HUDEP-2 (cell line): ENCODE data around the gene CTTN.
"Not testable (repeated sequence)": the region's sequence is repeated elsewhere in the genome, so short reads cannot be mapped to it uniquely, and the experiment has no call there.

Source experiments
- DNase-seq, 76 experiments: peaks; one replicate each; lab custom pipeline; 2025; ENCODE audit not compliant: unreplicated experiment in 76 of 76; lab: John Stamatoyannopoulos, UW

Gene CTTN

GRCh38 chr11:70445091-70445490, 46.8 kb downstream of the CTTN start:
- DNase-seq, result no peak

GRCh38 chr11:70445605-70446004, 47.3 kb downstream of the CTTN start:
- DNase-seq, result no peak

GRCh38 chr11:70448983-70449567, 50.7 kb downstream of the CTTN start:
- peak in 3 of 76 experiments; percentile 5 to 11 (median 8) for DNase-seq

DNA sequence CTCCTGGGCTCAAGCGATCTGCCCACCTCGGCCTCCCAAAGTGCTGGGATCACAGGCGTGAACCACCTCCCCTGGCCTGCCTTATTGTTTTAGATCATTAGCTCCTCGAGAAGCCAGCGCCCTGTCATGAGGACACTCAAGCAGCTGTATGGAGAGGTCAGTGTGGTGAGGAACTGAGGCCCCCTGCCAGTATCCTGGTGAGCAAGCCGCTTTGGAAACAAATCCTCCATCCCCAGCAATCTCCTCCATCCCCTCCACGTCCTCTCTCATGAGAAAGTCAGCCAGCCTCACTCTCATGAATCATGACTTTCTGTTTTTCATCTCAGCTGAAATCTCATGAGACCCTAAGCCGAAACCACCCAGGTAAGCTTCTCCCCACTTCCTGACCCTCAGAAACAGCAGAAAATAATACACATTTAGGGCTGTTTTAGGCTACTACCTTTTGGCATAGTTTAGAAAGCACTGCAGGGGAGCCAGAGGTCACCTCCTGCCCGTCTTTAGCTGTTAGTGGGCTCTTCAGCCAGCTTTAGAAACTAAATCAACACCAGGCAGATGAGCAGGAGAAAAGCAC, 56.0 kb downstream of the CTTN start:
- DNase-seq, result no peak

DNA sequence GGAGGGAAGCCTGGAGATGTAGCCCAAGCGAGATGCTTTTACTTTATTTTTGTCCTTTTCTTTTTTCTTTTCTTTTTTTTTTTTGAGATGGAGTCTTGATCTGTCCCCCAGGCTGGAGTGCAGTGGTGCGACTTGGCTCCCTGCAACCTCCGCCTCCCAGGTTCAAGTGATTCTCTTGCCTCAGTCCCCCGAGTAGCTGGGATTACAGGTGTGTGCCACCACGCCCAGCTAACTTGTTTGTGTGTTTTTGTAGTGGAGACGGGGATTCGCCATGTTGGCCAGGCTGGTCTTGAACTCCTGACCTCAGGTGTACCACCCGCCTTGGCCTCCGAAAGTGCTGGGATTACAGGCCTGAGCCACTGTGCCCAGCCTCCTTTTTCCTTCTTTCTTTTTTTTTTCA, 56.5 kb downstream of the CTTN start:
- not testable (repeated sequence) for DNase-seq

DNA sequence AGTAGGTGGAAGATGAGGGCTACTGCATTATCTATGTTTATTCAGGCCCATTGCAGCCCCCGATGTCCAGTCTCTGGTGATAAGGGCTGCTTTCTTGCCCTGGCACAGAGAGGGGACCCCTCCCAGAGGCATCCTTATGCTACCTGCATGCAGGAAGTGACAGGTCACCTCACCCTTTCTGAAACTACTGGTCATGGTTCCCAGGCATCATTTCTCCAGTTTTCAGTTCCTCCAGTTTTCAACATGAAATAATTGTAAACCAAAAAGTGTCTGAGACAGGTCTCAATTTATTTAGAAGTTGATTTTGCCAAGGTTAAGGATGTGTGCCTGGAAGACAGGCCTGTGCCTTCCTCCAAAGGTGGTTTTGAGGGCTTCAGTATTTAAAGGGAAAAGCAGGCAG, 57.0 kb downstream of the CTTN start:
- no peak for DNase-seq

- DNase-seq, result peak in 33 of 76 experiments; percentile 5 to 66 (median 26)
These were observed 58.7 kb downstream of the CTTN start for GRCh38 chr11:70456921-70457532.

DNA sequence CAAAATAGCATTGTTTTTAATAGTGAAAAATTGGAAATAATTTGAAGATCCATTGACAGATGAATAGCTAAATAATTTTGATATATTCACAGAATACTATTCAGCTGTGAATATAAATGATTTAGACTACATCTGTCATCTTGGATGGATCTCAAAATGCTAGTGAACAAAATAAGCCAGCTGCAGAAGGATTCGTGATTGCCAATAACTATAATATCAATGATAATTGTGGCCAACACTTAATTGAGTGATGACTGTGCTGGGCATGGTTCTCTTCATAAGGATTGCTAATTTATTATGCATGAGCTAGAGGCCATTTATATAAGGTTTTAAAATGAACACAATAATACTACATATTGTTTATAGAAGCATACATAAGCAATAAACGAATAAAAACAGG, 60.4 kb downstream of the CTTN start:
- DNase-seq, result no peak

DNA sequence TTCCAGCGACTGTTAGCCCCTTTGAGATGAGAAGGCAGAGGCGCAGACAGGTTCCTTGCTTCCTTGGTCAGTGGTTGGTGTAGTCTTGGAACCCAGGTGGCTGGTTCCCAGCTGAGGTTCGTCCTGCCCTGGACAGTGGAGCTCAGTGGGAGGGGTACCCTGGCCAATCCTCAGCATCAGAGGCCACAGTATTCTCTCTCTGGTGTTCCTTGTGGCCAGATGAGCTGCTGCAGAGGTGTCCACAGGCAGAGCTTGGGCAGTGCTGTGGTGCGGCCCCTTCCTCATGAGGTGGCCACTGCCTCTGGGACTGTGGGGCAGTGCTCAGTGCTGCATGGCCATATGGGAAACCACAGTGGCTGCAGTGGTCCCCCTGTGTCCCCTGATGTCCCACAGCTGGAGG, 61.8 kb downstream of the CTTN start:
- DNase-seq, result no peak

DNA sequence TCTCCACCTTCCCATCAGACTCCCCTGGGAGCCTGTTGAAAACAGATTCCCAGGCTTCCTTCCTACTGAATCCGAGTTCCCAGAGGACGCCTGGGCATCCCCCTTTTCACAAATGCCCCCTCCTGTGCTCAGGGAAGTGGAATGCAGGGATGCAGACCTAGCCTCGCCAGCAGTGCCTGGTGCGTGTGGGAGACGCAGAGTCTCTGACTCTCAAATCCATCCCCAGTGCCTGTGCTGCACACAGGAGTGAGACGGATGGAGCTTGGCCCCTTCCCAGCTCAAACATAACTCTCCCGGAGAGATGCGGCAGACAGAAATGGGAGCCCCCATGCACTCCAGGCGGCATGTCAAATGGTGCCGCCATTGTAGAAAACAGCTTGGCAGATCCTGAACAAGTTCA, 62.6 kb downstream of the CTTN start:
- DNase-seq, result no peak

GRCh38 chr11:70462818-70463477, 64.6 kb downstream of the CTTN start:
- DNase-seq, result no peak

GRCh38 chr11:70463478-70464255, 65.3 kb downstream of the CTTN start:
- DNase-seq, result no peak

- no peak for DNase-seq
These were observed 66.4 kb downstream of the CTTN start for GRCh38 chr11:70464509-70465361.

- no peak for DNase-seq
These were observed 67.8 kb downstream of the CTTN start for GRCh38 chr11:70466154-70466553.

DNA sequence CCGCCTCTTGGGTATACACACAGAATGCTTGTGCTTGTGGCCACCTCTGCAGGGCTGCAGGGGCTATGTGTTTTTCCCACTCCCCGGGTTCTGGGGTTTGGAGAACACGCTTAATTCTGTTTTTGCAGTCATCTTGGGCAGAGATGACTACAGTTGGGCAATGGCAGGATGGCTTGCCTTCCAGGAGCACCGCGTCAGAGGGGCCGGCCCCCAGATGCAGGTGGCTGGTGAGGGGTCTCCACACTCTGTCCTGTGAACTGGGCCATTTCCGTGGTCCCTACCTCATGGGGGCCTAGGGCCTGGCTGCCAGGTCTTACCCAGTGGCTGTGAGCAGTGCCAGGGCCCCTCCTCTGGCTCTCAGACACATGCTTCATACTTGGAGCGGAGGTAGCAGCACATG, 68.3 kb downstream of the CTTN start:
- no peak for DNase-seq

- DNase-seq, result peak in 59 of 76 experiments; percentile 2 to 82 (median 48)
These were observed 69.1 kb downstream of the CTTN start for GRCh38 chr11:70467201-70468085.

- peak in 3 of 76 experiments; percentile 12 to 38 (median 18) for DNase-seq
These were observed 70.2 kb downstream of the CTTN start for GRCh38 chr11:70468256-70469195.

DNA sequence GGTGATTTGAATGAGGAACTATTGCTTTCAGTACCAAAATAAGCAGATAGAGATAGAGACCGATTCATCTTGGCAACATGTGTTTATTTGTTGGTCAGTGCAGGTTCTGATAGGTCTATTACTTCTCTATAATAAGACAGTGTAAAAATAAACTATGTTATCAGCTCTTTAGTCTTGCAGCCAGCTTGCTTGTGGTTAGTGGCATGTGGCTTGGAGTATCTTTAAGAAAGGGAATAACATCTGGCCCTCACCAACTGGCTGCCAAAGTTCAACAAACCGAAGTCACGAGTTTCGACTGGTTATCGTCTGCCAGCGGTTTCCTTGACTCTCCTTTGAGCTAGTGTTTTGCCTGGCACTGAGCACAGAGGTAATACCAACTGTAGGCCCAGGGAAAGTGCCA, 71.8 kb downstream of the CTTN start:
- DNase-seq, result peak in 73 of 76 experiments; percentile 68 to 97 (median 88)
